Endothelial cell (in vitro differentiated cells): ENCODE measurements around the gene AGL. TPM values are rescaled to one million over a fixed set of nuclear protein-coding genes. Genes with fewer than 3 reads are reported as not detected.
"Not testable (repeated sequence)": the region's sequence is repeated elsewhere in the genome, so short reads cannot be mapped to it uniquely, and the experiment has no call there.

Experiments
- DNase-seq: peaks from one replicate; pipeline ENCODE4 v3.0.0; 2021; ENCODE audit warnings: low spot score
- H3K27ac Mint-ChIP-seq: one replicate; pipeline ENCODE4 v1.8.0; 2021; ENCODE audit warnings: mixed read lengths, inconsistent platforms; ENCODE audit not compliant: unreplicated experiment
- H3K27me3 Mint-ChIP-seq: one replicate; pipeline ENCODE4 v1.8.0; 2021; ENCODE audit warnings: mild to moderate bottlenecking, moderate library complexity, mixed read lengths, inconsistent platforms; ENCODE audit not compliant: unreplicated experiment
- H3K36me3 Mint-ChIP-seq: one replicate; pipeline ENCODE4 v1.8.0; 2021; ENCODE audit warnings: mild to moderate bottlenecking, low read depth, mixed read lengths, inconsistent platforms; ENCODE audit not compliant: unreplicated experiment
- H3K4me1 Mint-ChIP-seq: one replicate; pipeline ENCODE4 v1.8.0; 2021; ENCODE audit warnings: mild to moderate bottlenecking, mixed read lengths, inconsistent platforms; ENCODE audit not compliant: unreplicated experiment
- H3K4me3 Mint-ChIP-seq: one replicate; pipeline ENCODE4 v1.8.0; 2021; ENCODE audit warnings: mild to moderate bottlenecking, mixed read lengths, inconsistent platforms; ENCODE audit not compliant: unreplicated experiment
- H3K9me3 Mint-ChIP-seq: one replicate; pipeline ENCODE4 v1.8.0; 2021; ENCODE audit warnings: mixed read lengths, inconsistent platforms; ENCODE audit not compliant: unreplicated experiment
- CTCF ChIP-seq: fragments of 200-600 bp; sonication (generic); IDR thresholded peaks from one replicate; pipeline ENCODE4 v1.5.0; 2021; ENCODE audit warnings: antibody characterized with exemption; ENCODE audit not compliant: unreplicated experiment
- total RNA-seq: library from RNA; stranded (reverse); fragmentation: NEBNext Ultra II Directional; extraction: Animal tissue kit (Norgen Biotek cat#: 25700); gene quantifications from one replicate; pipeline ENCODE4 v1.2.1, GENCODE V29; 2021; ENCODE audit not compliant: unreplicated experiment

AGL gene
- total RNA-seq, 1 donor from 2014 or later = 26.7 TPM

DNA sequence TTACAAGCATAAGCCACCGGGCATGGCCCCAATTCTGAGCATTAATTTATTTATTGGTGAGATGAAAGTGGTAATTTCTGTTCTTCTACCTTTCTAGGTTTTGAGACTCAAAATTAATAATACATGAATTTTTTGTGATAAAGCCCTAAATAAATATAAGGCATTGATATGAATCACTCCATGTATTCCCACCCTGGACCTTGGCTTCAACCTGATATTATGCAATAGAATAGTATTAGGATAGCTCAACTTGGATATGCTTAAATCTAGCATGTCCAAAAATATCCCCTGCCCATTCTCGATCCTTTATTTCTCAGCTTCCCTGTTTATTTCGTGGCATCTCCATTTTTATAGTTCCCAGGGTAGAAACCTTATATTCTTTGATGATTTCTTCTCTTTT, 2.5 kb downstream of the AGL start:
- Mint-ChIP-seq H3K27ac (no peak overlapping the region), H3K4me1 (peaks cover 11% of the 10 kb centered on the region), H3K4me3 (no peak overlapping the region), H3K27me3 (peaks cover 3% of the 10 kb centered on the region), H3K36me3 (peaks cover 10% of the 10 kb centered on the region), H3K9me3 (no peaks in the 10 kb centered on the region)
- no peak for DNase-seq
- no peak for TF ChIP-seq CTCF

- no peak overlapping the region for H3K27ac Mint-ChIP-seq
- H3K4me1 Mint-ChIP-seq = peaks cover 4% of the 10 kb centered on the region
- no peak for TF ChIP-seq CTCF
- H3K4me3 Mint-ChIP-seq = no peak overlapping the region
- peaks cover 7% of the 10 kb centered on the region for H3K36me3 Mint-ChIP-seq
- H3K9me3 Mint-ChIP-seq = no peaks in the 10 kb centered on the region
- no peak for DNase-seq
- no peaks in the 10 kb centered on the region for H3K27me3 Mint-ChIP-seq
Observed at GRCh38 chr1:99855914-99856450, 5.8 kb downstream of the AGL start.

GRCh38 chr1:99857041-99857440, 6.9 kb downstream of the AGL start:
- not testable (repeated sequence) for H3K27me3 Mint-ChIP-seq, H3K4me3 Mint-ChIP-seq, H3K27ac Mint-ChIP-seq, H3K36me3 Mint-ChIP-seq, H3K9me3 Mint-ChIP-seq, DNase-seq, H3K4me1 Mint-ChIP-seq

DNA sequence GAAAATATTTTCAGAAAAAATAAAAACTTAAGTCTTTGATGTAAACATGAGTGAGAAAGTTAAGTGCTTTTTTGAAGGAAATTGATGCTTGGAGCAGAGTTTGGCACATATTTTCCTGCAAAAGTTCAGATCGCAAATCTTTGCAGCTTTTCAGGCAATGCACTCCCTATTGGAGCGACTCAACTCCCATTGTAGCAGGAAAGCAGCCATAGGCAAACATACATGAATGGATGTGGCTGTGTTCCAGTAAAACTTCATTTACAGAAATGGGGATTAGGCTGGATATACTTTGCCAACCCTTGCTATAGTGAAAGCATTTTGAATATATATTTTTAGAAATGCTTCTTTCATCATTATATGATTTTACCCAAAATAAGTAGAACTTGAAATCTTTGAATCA, 8.1 kb downstream of the AGL start:
- H3K27me3 Mint-ChIP-seq = no peaks in the 10 kb centered on the region
- peaks cover 14% of the 10 kb centered on the region for H3K36me3 Mint-ChIP-seq
- no peak overlapping the region for H3K27ac Mint-ChIP-seq
- H3K4me3 Mint-ChIP-seq = no peak overlapping the region
- H3K4me1 Mint-ChIP-seq = no peaks in the 10 kb centered on the region
- H3K9me3 Mint-ChIP-seq = no peaks in the 10 kb centered on the region
- no peak for DNase-seq
- TF ChIP-seq CTCF = no peak

DNA sequence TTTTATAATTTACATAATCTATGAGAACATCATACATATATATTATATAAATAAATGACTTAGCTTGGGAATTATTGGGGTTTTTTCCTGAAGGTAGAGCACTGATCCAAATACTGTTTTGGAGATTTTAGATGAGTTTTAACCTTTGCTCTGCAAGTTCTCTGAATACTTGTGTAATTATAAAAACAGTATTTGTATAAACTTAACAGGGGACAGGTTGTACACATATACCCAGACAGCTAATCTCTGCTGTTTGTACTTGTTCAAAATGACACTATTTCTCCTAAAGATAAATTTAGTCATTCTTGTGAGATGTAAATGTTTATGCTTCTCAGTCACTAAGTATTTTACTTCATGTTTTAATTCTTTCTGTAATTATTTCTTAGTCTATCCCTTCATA, 8.7 kb downstream of the AGL start:
- H3K36me3 Mint-ChIP-seq = peaks cover 14% of the 10 kb centered on the region
- no peaks in the 10 kb centered on the region for H3K4me1 Mint-ChIP-seq
- DNase-seq = no peak
- no peaks in the 10 kb centered on the region for H3K27me3 Mint-ChIP-seq
- H3K4me3 Mint-ChIP-seq = no peak overlapping the region
- no peaks in the 10 kb centered on the region for H3K9me3 Mint-ChIP-seq
- no peak for TF ChIP-seq CTCF
- H3K27ac Mint-ChIP-seq = no peak overlapping the region
